ENCODE results near the gene SAP30L.

Gene SAP30L

DNA sequence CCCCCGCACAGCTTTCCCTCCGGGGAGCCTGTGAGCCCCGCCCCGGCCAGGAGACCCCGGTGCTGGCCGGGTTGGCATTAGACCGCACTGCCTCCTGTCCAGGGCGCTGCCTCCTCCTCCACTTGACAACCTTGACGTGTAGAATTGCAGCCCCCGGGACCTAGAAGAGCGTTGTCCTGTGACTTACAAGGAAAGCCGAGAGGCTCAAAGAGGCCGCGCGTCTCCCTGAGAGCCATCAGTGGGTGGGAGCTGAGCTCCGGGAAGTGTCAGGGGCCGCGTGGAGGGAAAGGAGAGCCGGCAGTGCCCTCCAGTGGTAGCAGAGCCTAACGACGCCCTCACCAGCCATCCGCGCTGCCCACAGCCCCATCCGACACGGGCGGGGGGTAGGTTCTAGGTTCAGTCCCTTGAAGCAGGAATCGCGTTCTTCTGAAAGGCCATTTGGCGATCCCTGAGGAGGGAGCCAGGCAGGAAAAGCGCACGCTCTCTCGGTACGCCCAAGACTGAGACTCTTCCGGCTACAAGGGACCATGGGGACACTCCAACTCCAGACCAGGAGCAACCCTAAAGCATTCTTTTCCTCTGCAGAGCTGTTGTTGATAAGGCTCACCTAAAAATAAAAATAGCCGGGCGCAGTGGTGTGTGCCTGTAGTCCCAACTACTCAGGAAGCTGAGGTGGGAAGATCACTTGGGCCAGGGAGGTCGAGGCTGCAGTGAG lies 40.6 kb upstream of the SAP30L start:
- TF ChIP-seq Cebpa-rat (IDR thresholded peaks at IDR 0.05): no peak
- Histone ChIP-seq H3K27me3 (no peaks in the 10 kb centered on the region), H3K27ac (no peak overlapping the region), H4K20me1 (no peaks in the 10 kb centered on the region), H3K9me3 (no peaks in the 10 kb centered on the region), H3K4me3 (peak overlapping the region; percentile 58), H3K36me3 (0 out of 2 replicates have a peak, but pooled peaks cover under 1% of the 10 kb centered on the region), H3K4me2 (peak overlapping the region; percentile 91), H3K4me1 (peaks cover 13% of the 10 kb centered on the region; the same call in 1 of the 2 replicates), H3K9ac (peak overlapping the region; percentile 63)

DNA sequence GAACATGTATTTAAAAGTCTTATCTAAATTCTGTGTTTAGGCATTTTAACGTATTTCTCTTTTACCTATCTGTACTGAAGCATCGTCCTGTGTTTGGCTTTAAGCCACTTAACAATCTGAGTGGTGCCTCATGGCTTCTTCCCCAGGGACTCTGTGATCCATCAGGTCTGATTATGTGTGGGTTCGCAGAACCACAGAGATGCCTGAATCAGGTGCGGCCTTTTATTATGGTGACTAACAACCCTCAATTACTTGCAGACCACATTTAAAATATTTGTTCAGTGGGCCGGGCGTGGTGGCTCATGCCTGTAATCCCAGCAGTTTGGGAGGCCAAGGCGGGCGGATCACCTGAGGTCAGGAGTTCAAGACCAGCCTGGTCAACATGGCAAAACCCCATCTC lies 39.6 kb upstream of the SAP30L start:
- Histone ChIP-seq H3K27me3 (no peaks in the 10 kb centered on the region), H3K36me3 (0 out of 2 replicates have a peak, but pooled peaks cover 10% of the 10 kb centered on the region), H3K4me3 (no peak overlapping the region), H4K20me1 (no peaks in the 10 kb centered on the region), H3K27ac (no peak overlapping the region), H3K4me2 (no peak overlapping the region), H3K9me3 (no peaks in the 10 kb centered on the region), H3K9ac (no peak overlapping the region), H3K4me1 (peaks cover 13% of the 10 kb centered on the region; the same call in 1 of the 2 replicates)
- TF ChIP-seq Cebpa-rat (IDR thresholded peaks at IDR 0.05): no peak

DNA sequence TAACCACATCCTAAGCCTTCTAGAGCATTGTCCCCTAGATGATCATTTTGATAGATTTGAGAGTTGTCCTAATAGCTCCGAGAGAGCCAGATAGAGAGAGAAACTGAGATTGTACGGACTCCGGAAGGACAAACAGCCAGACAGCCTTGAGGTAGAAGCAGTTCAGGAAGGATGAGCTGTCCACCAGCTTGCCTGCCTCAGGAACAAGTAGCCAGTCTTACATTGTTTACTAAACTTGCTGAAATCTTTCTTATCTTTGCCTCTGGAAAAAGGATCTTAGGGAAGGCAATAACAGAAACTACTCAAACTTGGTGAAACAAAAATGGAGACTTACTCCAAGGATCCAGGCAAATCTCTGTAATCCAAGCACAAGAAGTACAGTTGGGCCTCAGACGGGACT lies 39.0 kb upstream of the SAP30L start:
- Histone ChIP-seq H3K27ac (no peak overlapping the region), H3K36me3 (peaks cover 15% of the 10 kb centered on the region; the same call in 1 of the 2 replicates), H3K4me1 (peaks cover 13% of the 10 kb centered on the region; the same call in 1 of the 2 replicates), H3K4me2 (no peak overlapping the region), H4K20me1 (no peaks in the 10 kb centered on the region), H3K9ac (no peak overlapping the region), H3K27me3 (no peaks in the 10 kb centered on the region), H3K9me3 (no peaks in the 10 kb centered on the region), H3K4me3 (no peak overlapping the region)
- TF ChIP-seq Cebpa-rat (IDR thresholded peaks at IDR 0.05): no peak

DNA sequence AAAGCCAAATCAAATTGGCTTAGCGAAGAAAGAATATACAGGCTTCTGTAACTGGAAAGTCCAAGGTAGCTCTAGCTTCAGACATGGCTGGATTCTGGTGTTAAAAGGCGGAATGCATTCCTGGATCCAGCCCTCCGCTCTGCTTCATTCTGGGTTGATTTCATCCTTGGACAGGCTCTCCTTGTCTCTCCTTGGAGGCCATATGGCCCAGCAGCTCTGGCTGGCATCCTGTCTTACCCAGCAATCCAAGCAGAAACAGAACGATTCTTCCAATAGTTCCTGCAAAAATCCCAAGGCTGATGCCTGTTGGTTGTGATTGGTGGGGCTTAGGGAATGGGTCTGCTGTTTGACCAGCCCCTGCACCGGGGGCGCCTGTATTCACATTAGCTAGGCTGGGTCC lies 37.0 kb upstream of the SAP30L start:
- no peaks in the 10 kb centered on the region for H4K20me1 ChIP-seq
- no peak overlapping the region for H3K27ac ChIP-seq
- H3K4me3 ChIP-seq: no peak overlapping the region
- no peak overlapping the region for H3K9ac ChIP-seq
- TF ChIP-seq Cebpa-rat (IDR thresholded peaks at IDR 0.05): no peak
- H3K9me3 ChIP-seq: no peaks in the 10 kb centered on the region
- H3K4me1 ChIP-seq: peaks cover 13% of the 10 kb centered on the region; the same call in 1 of the 2 replicates
- no peak overlapping the region for H3K4me2 ChIP-seq
- H3K36me3 ChIP-seq: peaks cover 28% of the 10 kb centered on the region
- H3K27me3 ChIP-seq: no peaks in the 10 kb centered on the region

DNA sequence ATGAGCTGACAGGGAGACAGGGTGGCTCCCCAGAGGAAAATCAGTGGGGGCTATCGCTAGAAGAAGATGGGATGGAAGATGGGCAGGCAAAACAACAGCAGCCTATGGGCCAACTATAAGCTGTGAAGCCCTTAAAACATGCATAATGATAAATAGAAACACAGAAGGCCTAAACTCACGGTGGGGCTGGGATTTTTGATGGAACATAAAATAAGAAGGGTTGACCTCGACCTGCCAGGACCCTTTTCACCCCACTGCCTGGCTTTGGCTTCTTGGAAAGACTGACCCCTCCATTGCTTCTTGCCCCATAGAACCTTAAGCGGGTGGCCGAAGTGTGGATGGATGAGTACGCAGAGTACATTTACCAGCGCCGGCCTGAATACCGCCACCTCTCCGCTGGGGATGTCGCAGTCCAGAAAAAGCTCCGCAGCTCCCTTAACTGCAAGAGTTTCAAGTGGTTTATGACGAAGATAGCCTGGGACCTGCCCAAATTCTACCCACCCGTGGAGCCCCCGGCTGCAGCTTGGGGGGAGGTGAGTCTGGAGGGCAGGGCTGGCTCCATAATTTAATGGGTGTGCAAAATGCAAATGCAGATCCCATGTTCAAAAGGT lies 36.5 kb upstream of the SAP30L start:
- H3K36me3 ChIP-seq: peaks cover 28% of the 10 kb centered on the region
- TF ChIP-seq Cebpa-rat (IDR thresholded peaks at IDR 0.05): no peak

DNA sequence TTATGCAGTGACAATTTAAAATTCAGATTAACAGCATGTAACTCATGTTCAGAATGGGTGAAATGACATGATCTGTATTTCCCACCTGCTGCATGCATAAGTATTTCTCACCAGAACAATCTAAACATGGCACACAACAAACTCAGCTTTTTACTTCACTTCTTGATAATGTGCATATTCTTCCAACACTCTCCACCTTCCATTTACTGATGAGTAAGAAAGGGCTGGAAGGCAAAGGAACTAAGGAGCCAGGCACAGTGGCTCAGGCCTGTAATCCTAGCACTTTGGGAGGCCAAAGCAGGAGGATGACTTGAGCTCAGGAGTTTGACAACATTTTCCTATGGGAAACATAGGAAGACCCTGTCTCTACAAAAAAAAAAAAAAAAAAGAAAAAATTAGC lies 35.8 kb upstream of the SAP30L start:
- Histone ChIP-seq H3K36me3 (peaks cover 28% of the 10 kb centered on the region), H3K27me3 (no peaks in the 10 kb centered on the region)

More for the DNA sequence above, 36.5 kb upstream of the SAP30L start:
- Histone ChIP-seq H3K4me3 (no peak overlapping the region), H3K27ac (no peak overlapping the region), H3K9ac (no peak overlapping the region), H3K4me1 (peaks cover 13% of the 10 kb centered on the region; the same call in 1 of the 2 replicates), H3K27me3 (no peaks in the 10 kb centered on the region), H4K20me1 (no peaks in the 10 kb centered on the region), H3K4me2 (no peak overlapping the region), H3K9me3 (no peaks in the 10 kb centered on the region)

DNA sequence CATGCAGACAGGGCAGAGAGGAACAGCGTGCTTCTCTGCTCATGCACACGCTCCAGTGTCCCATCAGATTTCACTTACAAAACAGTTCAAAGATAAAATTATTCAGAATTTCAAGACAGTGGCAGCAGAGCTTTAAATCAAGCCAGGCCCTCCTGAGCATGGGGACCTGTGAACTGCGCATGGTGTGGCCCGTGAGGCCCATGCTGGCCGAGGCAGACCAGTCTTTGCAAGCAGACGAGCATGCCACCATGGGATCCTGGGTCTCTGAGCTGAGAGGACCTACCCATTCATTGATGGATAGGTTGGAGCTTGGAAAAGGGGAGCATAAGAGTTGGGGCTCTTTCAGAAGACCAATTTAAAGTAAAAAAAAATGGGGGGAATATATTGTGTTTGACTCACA lies 35.0 kb upstream of the SAP30L start:
- Histone ChIP-seq H3K36me3 (peaks cover 28% of the 10 kb centered on the region), H3K4me3 (no peak overlapping the region), H3K9ac (no peak overlapping the region), H4K20me1 (no peaks in the 10 kb centered on the region), H3K4me1 (peaks cover 5% of the 10 kb centered on the region), H3K27me3 (no peaks in the 10 kb centered on the region), H3K27ac (no peak overlapping the region), H3K4me2 (no peak overlapping the region), H3K9me3 (no peaks in the 10 kb centered on the region)
- no peak for TF ChIP-seq Cebpa-rat (IDR thresholded peaks at IDR 0.05)

More for the DNA sequence above, 35.8 kb upstream of the SAP30L start:
- Histone ChIP-seq H3K9ac (no peak overlapping the region), H4K20me1 (no peaks in the 10 kb centered on the region), H3K27ac (no peak overlapping the region), H3K4me1 (peaks cover 8% of the 10 kb centered on the region; the same call in 1 of the 2 replicates), H3K4me3 (no peak overlapping the region), H3K9me3 (no peaks in the 10 kb centered on the region), H3K4me2 (no peak overlapping the region)
- TF ChIP-seq Cebpa-rat (IDR thresholded peaks at IDR 0.05): no peak

DNA sequence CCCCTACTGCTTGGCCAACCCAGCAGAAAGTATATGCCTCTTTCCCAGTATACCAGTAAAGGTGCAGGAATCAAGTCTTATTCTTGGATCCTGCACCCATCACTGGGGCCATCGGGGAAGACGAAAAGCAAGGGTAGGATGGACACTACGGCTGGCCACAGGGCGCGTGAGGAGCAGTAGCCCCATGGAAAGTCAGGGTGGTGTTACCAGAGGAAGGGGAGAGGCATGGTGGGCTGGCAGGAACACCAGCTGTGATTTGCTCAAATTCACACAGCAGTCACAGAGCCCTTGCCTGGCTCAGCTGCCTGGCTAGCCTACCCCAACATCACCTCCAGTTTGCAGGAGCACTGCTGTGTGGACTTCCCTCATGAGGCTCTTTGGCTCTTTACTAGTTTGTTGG lies 34.5 kb upstream of the SAP30L start:
- no peak for TF ChIP-seq Cebpa-rat (IDR thresholded peaks at IDR 0.05)
- Histone ChIP-seq H3K4me2 (no peak overlapping the region), H3K27me3 (no peaks in the 10 kb centered on the region), H4K20me1 (no peaks in the 10 kb centered on the region), H3K9me3 (no peaks in the 10 kb centered on the region), H3K27ac (no peak overlapping the region), H3K4me3 (no peak overlapping the region), H3K4me1 (peaks cover 8% of the 10 kb centered on the region), H3K36me3 (peaks cover 28% of the 10 kb centered on the region), H3K9ac (no peak overlapping the region)

DNA sequence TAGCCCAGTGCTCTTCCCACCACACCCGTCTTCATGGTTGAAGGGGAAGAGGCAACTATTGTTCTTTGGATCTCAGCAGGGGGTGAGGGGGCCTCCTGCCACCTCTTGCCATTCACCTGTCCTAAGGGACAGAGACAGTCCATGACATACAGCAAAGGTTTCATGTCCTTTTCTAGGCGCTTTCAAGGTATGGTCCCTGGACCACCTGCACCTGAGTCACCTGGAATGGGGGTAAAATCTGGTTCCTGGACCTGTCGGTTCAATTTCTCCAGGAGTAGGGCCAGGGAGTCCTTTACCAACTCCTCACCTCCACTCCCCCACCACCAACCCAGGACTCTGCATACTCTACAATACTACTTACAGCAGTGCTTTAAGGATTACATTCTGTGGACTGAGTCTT lies 33.5 kb upstream of the SAP30L start:
- no peak overlapping the region for H3K27ac ChIP-seq
- H3K4me3 ChIP-seq: no peak overlapping the region
- H3K36me3 ChIP-seq: peaks cover 28% of the 10 kb centered on the region
- peaks cover 18% of the 10 kb centered on the region for H3K4me1 ChIP-seq
- H4K20me1 ChIP-seq: 0 out of 2 replicates have a peak, but pooled peaks cover 7% of the 10 kb centered on the region
- no peak overlapping the region for H3K4me2 ChIP-seq
- TF ChIP-seq Cebpa-rat (IDR thresholded peaks at IDR 0.05): no peak
- H3K9me3 ChIP-seq: no peaks in the 10 kb centered on the region
- no peak overlapping the region for H3K9ac ChIP-seq
- no peaks in the 10 kb centered on the region for H3K27me3 ChIP-seq

DNA sequence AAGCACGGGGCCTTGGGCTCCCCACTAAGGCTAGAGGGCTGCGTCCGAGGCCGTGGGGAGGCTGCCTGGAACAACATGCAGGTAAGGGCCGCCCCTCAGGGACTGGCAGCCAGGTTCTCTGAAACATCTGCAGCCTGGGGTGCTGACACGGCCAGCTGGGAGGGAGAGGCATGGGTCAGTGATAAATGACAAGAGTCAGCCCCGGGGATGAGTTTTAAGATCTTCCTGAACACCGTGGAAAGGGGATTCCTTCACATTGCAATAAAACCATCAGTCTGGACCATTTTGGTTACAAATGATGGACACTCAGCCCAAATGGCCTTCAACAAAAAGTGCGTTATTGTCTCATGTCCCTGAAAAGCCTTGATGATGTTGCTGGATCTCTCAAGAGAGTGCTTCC lies 32.9 kb upstream of the SAP30L start:
- no peak overlapping the region for H3K4me2 ChIP-seq
- no peaks in the 10 kb centered on the region for H3K27me3 ChIP-seq
- no peak overlapping the region for H3K4me3 ChIP-seq
- H3K9ac ChIP-seq: no peak overlapping the region
- H3K4me1 ChIP-seq: peaks cover 20% of the 10 kb centered on the region
- H3K27ac ChIP-seq: no peak overlapping the region
- TF ChIP-seq Cebpa-rat (IDR thresholded peaks at IDR 0.05): no peak
- 0 out of 2 replicates have a peak, but pooled peaks cover 7% of the 10 kb centered on the region for H4K20me1 ChIP-seq
- peaks cover 28% of the 10 kb centered on the region for H3K36me3 ChIP-seq
- H3K9me3 ChIP-seq: no peaks in the 10 kb centered on the region
